IMR-90 (cell line): ENCODE results near the gene IL20.

ENCODE experiments used
- CEBPB ChIP-seq: IDR thresholded peaks from 2 replicates; pipeline ENCODE4 v1.6.1; 2012; ENCODE audit warnings: low read depth, low read length, improper control_type of control experiment
- CHD1 ChIP-seq: IDR thresholded peaks from 2 replicates; pipeline ENCODE4 v1.6.1; 2012; ENCODE audit warnings: low read depth, low read length, improper control_type of control experiment
- FOS ChIP-seq: fragments of 150-350 bp; IDR thresholded peaks from 2 replicates; pipeline ENCODE4 v1.6.1; 2016; ENCODE audit warnings: low read depth, low read length
- POLR2A ChIP-seq: IDR thresholded peaks from 2 replicates; pipeline ENCODE4 v1.6.1; 2012; ENCODE audit warnings: mild to moderate bottlenecking, low read depth, low read length
- RAD21 ChIP-seq: IDR thresholded peaks from 2 replicates; pipeline ENCODE4 v1.6.1; 2012; ENCODE audit warnings: low read length, improper control_type of control experiment
- RCOR1 ChIP-seq: IDR thresholded peaks from 2 replicates; pipeline ENCODE4 v1.6.1; 2012; ENCODE audit warnings: mild to moderate bottlenecking, low read length, improper control_type of control experiment; ENCODE audit not compliant: insufficient replicate concordance
- RFX5 ChIP-seq: IDR thresholded peaks from 2 replicates; pipeline ENCODE4 v1.8.0; 2012; ENCODE audit warnings: low read depth, mild to moderate bottlenecking, low read length, moderate library complexity
- SMC3 ChIP-seq: fragments of 150-350 bp; IDR thresholded peaks from 2 replicates; pipeline ENCODE4 v1.6.1; 2016; ENCODE audit warnings: low read depth, mild to moderate bottlenecking, antibody characterized with exemption, low read length, moderate library complexity
- USF2 ChIP-seq: fragments of 150-350 bp; IDR thresholded peaks from 2 replicates; pipeline ENCODE4 v1.6.1; 2017; ENCODE audit warnings: mild to moderate bottlenecking, antibody characterized with exemption, low read length, low read depth
- TF ChIP-seq, protein P1 (sequence below): conservative IDR thresholded peaks from 2 replicates; pipeline ENCODE4 v1.5.1; 2012; ENCODE audit warnings: mild to moderate bottlenecking, low read depth, low read length, improper control_type of control experiment
- TF ChIP-seq, protein P2 (sequence below): fragments of 150-350 bp; IDR thresholded peaks from 2 replicates; pipeline ENCODE4 v1.6.1; 2016; ENCODE audit warnings: low read depth, mild to moderate bottlenecking, low read length, moderate library complexity, borderline replicate concordance

GRCh38 chr1:206918076-206918475 lies 52.7 kb downstream of the IL20 start:
- TF ChIP-seq, protein P1, sequence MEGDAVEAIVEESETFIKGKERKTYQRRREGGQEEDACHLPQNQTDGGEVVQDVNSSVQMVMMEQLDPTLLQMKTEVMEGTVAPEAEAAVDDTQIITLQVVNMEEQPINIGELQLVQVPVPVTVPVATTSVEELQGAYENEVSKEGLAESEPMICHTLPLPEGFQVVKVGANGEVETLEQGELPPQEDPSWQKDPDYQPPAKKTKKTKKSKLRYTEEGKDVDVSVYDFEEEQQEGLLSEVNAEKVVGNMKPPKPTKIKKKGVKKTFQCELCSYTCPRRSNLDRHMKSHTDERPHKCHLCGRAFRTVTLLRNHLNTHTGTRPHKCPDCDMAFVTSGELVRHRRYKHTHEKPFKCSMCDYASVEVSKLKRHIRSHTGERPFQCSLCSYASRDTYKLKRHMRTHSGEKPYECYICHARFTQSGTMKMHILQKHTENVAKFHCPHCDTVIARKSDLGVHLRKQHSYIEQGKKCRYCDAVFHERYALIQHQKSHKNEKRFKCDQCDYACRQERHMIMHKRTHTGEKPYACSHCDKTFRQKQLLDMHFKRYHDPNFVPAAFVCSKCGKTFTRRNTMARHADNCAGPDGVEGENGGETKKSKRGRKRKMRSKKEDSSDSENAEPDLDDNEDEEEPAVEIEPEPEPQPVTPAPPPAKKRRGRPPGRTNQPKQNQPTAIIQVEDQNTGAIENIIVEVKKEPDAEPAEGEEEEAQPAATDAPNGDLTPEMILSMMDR = no peak
- TF ChIP-seq POLR2A (no peak), CEBPB (no peak), RAD21 (no peak), RCOR1 (no peak), FOS (no peak), USF2 (no peak), SMC3 (no peak), CHD1 (no peak), RFX5 (no peak)
- TF ChIP-seq, protein P2, sequence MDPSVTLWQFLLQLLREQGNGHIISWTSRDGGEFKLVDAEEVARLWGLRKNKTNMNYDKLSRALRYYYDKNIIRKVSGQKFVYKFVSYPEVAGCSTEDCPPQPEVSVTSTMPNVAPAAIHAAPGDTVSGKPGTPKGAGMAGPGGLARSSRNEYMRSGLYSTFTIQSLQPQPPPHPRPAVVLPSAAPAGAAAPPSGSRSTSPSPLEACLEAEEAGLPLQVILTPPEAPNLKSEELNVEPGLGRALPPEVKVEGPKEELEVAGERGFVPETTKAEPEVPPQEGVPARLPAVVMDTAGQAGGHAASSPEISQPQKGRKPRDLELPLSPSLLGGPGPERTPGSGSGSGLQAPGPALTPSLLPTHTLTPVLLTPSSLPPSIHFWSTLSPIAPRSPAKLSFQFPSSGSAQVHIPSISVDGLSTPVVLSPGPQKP = no peak
